H9 (cell line): ENCODE data around the gene ATG4B. TPM values are rescaled to one million over a fixed set of nuclear protein-coding genes. Genes with fewer than 3 reads are reported as not detected.
A peak's percentile ranks its signal among the peaks of the same experiment; 100 is the strongest.

ENCODE experiments used
- DNase-seq: peaks from one replicate; pipeline ENCODE4 v3.0.0-alpha.2; 2017
- H2AFZ ChIP-seq: one replicate; pipeline ENCODE4 v1.6.1; 2013; ENCODE audit warnings: mild to moderate bottlenecking, low read length, control low read depth, moderate library complexity
- H2AK5ac ChIP-seq: 2 replicates; pipeline ENCODE4 v1.6.1; 2013; ENCODE audit warnings: low read length, control low read depth, mixed read lengths; ENCODE audit not compliant: insufficient read length
- H2BK120ac ChIP-seq: one replicate; pipeline ENCODE4 v1.6.1; 2013; ENCODE audit warnings: low read depth, mild to moderate bottlenecking, low read length, control low read depth, inconsistent platforms; ENCODE audit not compliant: poor library complexity, severe bottlenecking
- H2BK12ac ChIP-seq: 2 replicates; pipeline ENCODE4 v1.6.1; 2013; ENCODE audit warnings: low read length, control low read depth, mixed read lengths, low read depth; ENCODE audit not compliant: insufficient read length
- H2BK15ac ChIP-seq: 2 replicates; pipeline ENCODE4 v1.6.1; 2013; ENCODE audit warnings: low read depth, low read length, control low read depth
- H2BK20ac ChIP-seq: one replicate; pipeline ENCODE4 v1.6.1; 2013; ENCODE audit warnings: low read depth, mild to moderate bottlenecking, low read length, control low read depth, inconsistent platforms; ENCODE audit not compliant: poor library complexity, severe bottlenecking
- H2BK5ac ChIP-seq: 2 replicates; pipeline ENCODE4 v1.6.1; 2013; ENCODE audit warnings: low read length, control low read depth, mixed read lengths; ENCODE audit not compliant: insufficient read length
- H3K14ac ChIP-seq: 2 replicates; pipeline ENCODE4 v1.6.1; 2013; ENCODE audit warnings: low read length, control low read depth; ENCODE audit not compliant: insufficient read depth
- H3K18ac ChIP-seq: 2 replicates; pipeline ENCODE4 v1.6.1; 2013; ENCODE audit warnings: low read depth, mild to moderate bottlenecking, mixed read lengths, low read length, control low read depth; ENCODE audit not compliant: insufficient read length
- H3K23ac ChIP-seq: 2 replicates; pipeline ENCODE4 v1.6.1; 2013; ENCODE audit warnings: low read length, control low read depth, mixed read lengths, low read depth; ENCODE audit not compliant: insufficient read length
- H3K23me2 ChIP-seq: 2 replicates; pipeline ENCODE4 v1.6.1; 2013; ENCODE audit warnings: low read depth, mild to moderate bottlenecking, mixed read lengths, low read length, control low read depth; ENCODE audit not compliant: insufficient read length, poor library complexity, severe bottlenecking
- H3K27ac ChIP-seq: 2 replicates; pipeline ENCODE4 v1.5.1; 2013; ENCODE audit warnings: low read length, control low read depth, mixed read lengths, low read depth; ENCODE audit not compliant: insufficient read length
- H3K27me3 ChIP-seq: 2 replicates; pipeline ENCODE4 v1.6.1; 2013; ENCODE audit warnings: low read length, control low read depth, inconsistent platforms; ENCODE audit not compliant: insufficient read depth
- H3K4ac ChIP-seq: 2 replicates; pipeline ENCODE4 v1.6.1; 2013; ENCODE audit warnings: low read depth, mild to moderate bottlenecking, control low read depth, inconsistent platforms, low read length, moderate library complexity
- H3K4me1 ChIP-seq: 2 replicates; pipeline ENCODE4 v1.6.1; 2013; ENCODE audit warnings: low read length, control low read depth, inconsistent platforms; ENCODE audit not compliant: insufficient read depth
- H3K4me2 ChIP-seq: 2 replicates; pipeline ENCODE4 v1.6.1; 2013; ENCODE audit warnings: low read length, control low read depth, mixed read lengths; ENCODE audit not compliant: insufficient read length, insufficient read depth
- H3K56ac ChIP-seq: 2 replicates; pipeline ENCODE4 v1.6.1; 2013; ENCODE audit warnings: low read depth, mild to moderate bottlenecking, mixed read lengths, low read length, control low read depth; ENCODE audit not compliant: insufficient read length
- H3K79me1 ChIP-seq: 2 replicates; pipeline ENCODE4 v1.6.1; 2013; ENCODE audit warnings: low read depth, mild to moderate bottlenecking, moderate library complexity, low read length, control low read depth, inconsistent platforms; ENCODE audit not compliant: insufficient read depth, poor library complexity, severe bottlenecking
- H3K79me2 ChIP-seq: 2 replicates; pipeline ENCODE4 v1.6.1; 2013; ENCODE audit warnings: low read length, control low read depth, inconsistent platforms; ENCODE audit not compliant: insufficient read depth
- H3K9ac ChIP-seq: 2 replicates; pipeline ENCODE4 v1.6.1; 2013; ENCODE audit warnings: low read length, control low read depth, mixed read lengths; ENCODE audit not compliant: insufficient read length; ENCODE audit errors: extremely low read depth
- H3K9me3 ChIP-seq: one replicate; pipeline ENCODE4 v1.6.1; 2013; ENCODE audit warnings: low read depth, low read length, inconsistent platforms; ENCODE audit not compliant: control insufficient read depth
- H3T11ph ChIP-seq: one replicate; pipeline ENCODE4 v1.6.1; 2013; ENCODE audit warnings: mild to moderate bottlenecking, low read length, control low read depth, inconsistent platforms
- H4K20me1 ChIP-seq: one replicate; pipeline ENCODE4 v1.6.1; 2013; ENCODE audit not compliant: control insufficient read depth, insufficient read length, insufficient read depth
- H4K5ac ChIP-seq: 2 replicates; pipeline ENCODE4 v1.6.1; 2013; ENCODE audit warnings: low read depth, mild to moderate bottlenecking, mixed read lengths, low read length, control low read depth; ENCODE audit not compliant: insufficient read length
- H4K8ac ChIP-seq: replicated peaks from 2 replicates; pipeline ENCODE4 v1.6.1; 2013; ENCODE audit warnings: low read length, control low read depth, mixed read lengths, low read depth; ENCODE audit not compliant: insufficient read length
- H4K91ac ChIP-seq: 2 replicates; pipeline ENCODE4 v1.6.1; 2013; ENCODE audit warnings: low read depth, mild to moderate bottlenecking, moderate library complexity, mixed read lengths, low read length, control low read depth; ENCODE audit not compliant: insufficient read length
- H3K27ac Mint-ChIP-seq, 3 experiments: 2 replicates in 2 of 3; 3 replicates in 1 of 3; pipeline ENCODE4 v1.8.0; 2020 to 2021; ENCODE audit warnings: mixed read lengths in 3 of 3, mild to moderate bottlenecking in 1 of 3, moderate library complexity in 1 of 3
- H3K27me3 Mint-ChIP-seq: 2 replicates; pipeline ENCODE4 v1.8.0; 2021; ENCODE audit warnings: low read depth, mild to moderate bottlenecking, moderate library complexity, mixed read lengths
- H3K36me3 Mint-ChIP-seq, 3 experiments: 2 replicates in 2 of 3; 3 replicates in 1 of 3; pipeline ENCODE4 v1.8.0; 2020 to 2021; ENCODE audit warnings: low read depth in 3 of 3, mixed read lengths in 3 of 3; ENCODE audit not compliant: insufficient read depth in 1 of 3
- H3K4me1 Mint-ChIP-seq, 2 experiments: 2 replicates each; pipeline ENCODE4 v1.8.0; 2020; ENCODE audit warnings: mixed read lengths in 2 of 2
- H3K4me3 Mint-ChIP-seq, 2 experiments: 2 replicates in 1 of 2; 3 replicates in 1 of 2; pipeline ENCODE4 v1.8.0; 2020 to 2021; ENCODE audit warnings: mild to moderate bottlenecking in 2 of 2, mixed read lengths in 2 of 2, moderate library complexity in 1 of 2
- H3K9me3 Mint-ChIP-seq, 2 experiments: 2 replicates in 1 of 2; 3 replicates in 1 of 2; pipeline ENCODE4 v1.8.0; 2020; ENCODE audit warnings: mild to moderate bottlenecking in 2 of 2, mixed read lengths in 2 of 2, moderate library complexity in 1 of 2
- WGBS: extraction: QIAGEN DNeasy Blood & Tissue Kit; methylation state at CpG from one replicate; pipeline ENCODE4 v1.1.7; 2013; ENCODE audit warnings: missing lambda C conversion rate, low lambda C conversion rate, mixed read lengths; ENCODE audit not compliant: insufficient read length; ENCODE audit errors: extremely low coverage; 5-methylcytosine and 5-hydroxymethylcytosine counted together
- total RNA-seq: library from RNA; stranded (reverse); gene quantifications from 2 replicates; pipeline ENCODE4 v1.2.1, GENCODE V29; 2021
- TF ChIP-seq, protein P1 (sequence below): fragments of 200-600 bp; sonication (generic); conservative IDR thresholded peaks from 3 replicates; pipeline ENCODE4 v1.8.0; 2021; ENCODE audit warnings: antibody characterized with exemption, mild to moderate bottlenecking

Gene ATG4B
- total RNA-seq, 1 experiment from 2014 or later: 105 TPM

DNA sequence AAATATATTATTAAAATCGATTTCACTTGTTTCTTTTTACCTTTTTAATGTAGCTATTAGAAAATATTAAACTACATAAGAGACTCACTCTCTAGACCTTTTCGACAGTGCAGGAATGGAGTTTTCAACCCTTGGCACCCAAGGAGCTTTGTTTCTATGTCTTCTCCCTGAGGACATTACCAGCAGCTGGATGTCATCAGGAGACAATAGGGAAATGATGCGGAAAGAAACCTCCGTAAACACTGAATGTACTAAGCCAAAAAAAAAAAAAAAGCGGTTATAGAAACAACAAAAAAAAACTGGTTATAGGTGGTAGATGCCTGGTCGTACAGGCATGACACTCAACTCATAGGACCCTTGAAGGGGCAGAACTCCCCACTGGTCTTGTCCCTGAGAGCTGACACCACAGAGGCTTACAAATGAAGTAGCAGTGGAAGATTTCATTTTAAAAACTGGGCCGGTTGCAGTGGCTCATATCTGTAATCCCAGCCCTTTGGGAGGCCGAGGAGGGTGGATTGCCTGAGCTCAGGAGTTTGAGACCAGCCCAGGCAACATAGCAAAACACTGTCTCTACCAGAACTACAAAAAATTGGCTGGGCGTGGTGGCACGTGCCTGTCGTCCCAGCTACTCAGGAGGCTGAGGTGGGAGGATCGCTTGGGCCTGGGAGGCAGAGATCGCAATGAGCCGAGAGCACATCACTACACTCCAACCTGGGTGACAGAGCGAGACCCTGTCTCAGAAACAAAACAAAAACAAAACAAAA is 24.3 kb upstream of the ATG4B start:
- Histone ChIP-seq H4K20me1 (no peaks in the 10 kb centered on the region), H2BK5ac (no peak overlapping the region), H4K5ac (no peak overlapping the region), H2BK12ac (no peak overlapping the region), H2BK20ac (no peak overlapping the region), H3T11ph (no peak overlapping the region), H3K27ac (no peak overlapping the region), H3K23ac (no peak overlapping the region), H3K79me2 (no peaks in the 10 kb centered on the region; the same call in 1 of the 2 replicates), H2BK120ac (no peak overlapping the region), H3K79me1 (no peaks in the 10 kb centered on the region), H3K18ac (no peak overlapping the region), H3K4ac (no peak overlapping the region), H3K56ac (no peak overlapping the region), H3K27me3 (no peaks in the 10 kb centered on the region), H3K14ac (no peak overlapping the region), H2AK5ac (no peak overlapping the region), H3K4me2 (no peak overlapping the region), H4K8ac (no peak overlapping the region), H3K23me2 (peaks cover 6% of the 10 kb centered on the region), H3K9me3 (no peaks in the 10 kb centered on the region), H2BK15ac (no peak overlapping the region), H2AFZ (no peak overlapping the region), H3K9ac (no peak overlapping the region), H3K4me1 (peaks cover 4% of the 10 kb centered on the region; the same call in 1 of the 2 replicates), H4K91ac (no peak overlapping the region)
- TF ChIP-seq, protein P1, sequence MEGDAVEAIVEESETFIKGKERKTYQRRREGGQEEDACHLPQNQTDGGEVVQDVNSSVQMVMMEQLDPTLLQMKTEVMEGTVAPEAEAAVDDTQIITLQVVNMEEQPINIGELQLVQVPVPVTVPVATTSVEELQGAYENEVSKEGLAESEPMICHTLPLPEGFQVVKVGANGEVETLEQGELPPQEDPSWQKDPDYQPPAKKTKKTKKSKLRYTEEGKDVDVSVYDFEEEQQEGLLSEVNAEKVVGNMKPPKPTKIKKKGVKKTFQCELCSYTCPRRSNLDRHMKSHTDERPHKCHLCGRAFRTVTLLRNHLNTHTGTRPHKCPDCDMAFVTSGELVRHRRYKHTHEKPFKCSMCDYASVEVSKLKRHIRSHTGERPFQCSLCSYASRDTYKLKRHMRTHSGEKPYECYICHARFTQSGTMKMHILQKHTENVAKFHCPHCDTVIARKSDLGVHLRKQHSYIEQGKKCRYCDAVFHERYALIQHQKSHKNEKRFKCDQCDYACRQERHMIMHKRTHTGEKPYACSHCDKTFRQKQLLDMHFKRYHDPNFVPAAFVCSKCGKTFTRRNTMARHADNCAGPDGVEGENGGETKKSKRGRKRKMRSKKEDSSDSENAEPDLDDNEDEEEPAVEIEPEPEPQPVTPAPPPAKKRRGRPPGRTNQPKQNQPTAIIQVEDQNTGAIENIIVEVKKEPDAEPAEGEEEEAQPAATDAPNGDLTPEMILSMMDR: no peak
- Mint-ChIP-seq H3K27ac (0 out of 7 replicates have a peak overlapping the region, but pooled peaks of 1 of the 3 experiments have one; percentile 39), H3K4me3 (no peak overlapping the region), H3K9me3 (no peaks in the 10 kb centered on the region), H3K4me1 (peaks cover 18 to 20% of the 10 kb centered on the region in 2 experiments), H3K27me3 (no peaks in the 10 kb centered on the region), H3K36me3 (peaks cover 0 to 7% (median 4%) of the 10 kb centered on the region in 3 experiments; a peak in 4 of 7 replicates)
- no CpG with 5 or more reads among the region's 15 CpGs for WGBS
- no peak for DNase-seq
